Smooth muscle cell (in vitro differentiated cells): ENCODE results near the gene KRT13. TPM values are rescaled to one million over a fixed set of nuclear protein-coding genes. Genes with fewer than 3 reads are reported as not detected.

Experiments
- DNase-seq: peaks from one replicate; lab custom pipeline; 2025; ENCODE audit not compliant: unreplicated experiment; lab: John Stamatoyannopoulos, UW
- H2AFZ ChIP-seq: fragments of 200-600 bp; sonication (generic); 2 replicates; pipeline ENCODE4 v1.6.0; 2016; ENCODE audit warnings: antibody characterized with exemption, low read depth, mild to moderate bottlenecking
- H3F3A ChIP-seq: fragments of 200-600 bp; sonication (generic); 2 replicates; pipeline ENCODE4 v1.6.0; 2017; ENCODE audit warnings: antibody characterized with exemption, low read depth
- H3K27ac ChIP-seq: fragments of 200-600 bp; sonication (generic); 2 replicates; pipeline ENCODE4 v1.5.1; 2016; ENCODE audit warnings: low read depth, mild to moderate bottlenecking
- H3K27me3 ChIP-seq: fragments of 200-600 bp; sonication (generic); 2 replicates; pipeline ENCODE4 v1.6.1; 2016; ENCODE audit warnings: low read depth, mild to moderate bottlenecking
- H3K36me3 ChIP-seq: fragments of 200-600 bp; sonication (generic); 2 replicates; pipeline ENCODE4 v1.5.1; 2016; ENCODE audit warnings: low read depth
- H3K4me1 ChIP-seq: fragments of 200-600 bp; sonication (generic); 2 replicates; pipeline ENCODE4 v1.5.1; 2016; ENCODE audit warnings: low read depth
- H3K4me2 ChIP-seq: fragments of 200-600 bp; sonication (generic); 2 replicates; pipeline ENCODE4 v1.6.0; 2016; ENCODE audit warnings: mild to moderate bottlenecking
- H3K4me3 ChIP-seq: fragments of 200-600 bp; sonication (generic); 2 replicates; pipeline ENCODE4 v1.5.1; 2016; ENCODE audit warnings: mild to moderate bottlenecking
- H3K79me2 ChIP-seq: fragments of 200-600 bp; sonication (generic); 2 replicates; pipeline ENCODE4 v1.6.0; 2016; ENCODE audit warnings: low read depth, mild to moderate bottlenecking
- H3K9ac ChIP-seq: fragments of 200-600 bp; sonication (generic); 2 replicates; pipeline ENCODE4 v1.6.0; 2016; ENCODE audit warnings: low read depth
- H3K9me3 ChIP-seq: fragments of 200-600 bp; sonication (generic); replicated peaks from 2 replicates; pipeline ENCODE4 v1.5.1; 2016; ENCODE audit warnings: low read depth
- H4K20me1 ChIP-seq: fragments of 200-600 bp; sonication (generic); 2 replicates; pipeline ENCODE4 v1.6.0; 2016; ENCODE audit warnings: low read depth
- CTCF ChIP-seq: fragments of 200-600 bp; sonication (generic); IDR thresholded peaks from 2 replicates; pipeline ENCODE4 v1.5.1; 2017; ENCODE audit warnings: borderline replicate concordance, mild to moderate bottlenecking, antibody characterized with exemption; ENCODE audit not compliant: insufficient read depth, poor library complexity, severe bottlenecking
- WGBS: methylation state at CpG from one replicate; pipeline ENCODE4 v1.1.7; 2016; ENCODE audit warnings: low lambda C conversion rate; 5-methylcytosine and 5-hydroxymethylcytosine counted together
- polyA plus RNA-seq: library from polyadenylated mRNA; unstranded; fragments of >200 nt; fragmentation: Nextera tagmentation; extraction: Ambion mirVana; gene quantifications from 2 replicates; pipeline ENCODE4 v1.2.1, GENCODE V29; 2016
- total RNA-seq: library from RNA; depleted of rRNA; stranded (reverse); fragments of >200 nt; gene quantifications from 2 replicates; pipeline ENCODE4 v1.2.3, GENCODE V29; 2014

Gene KRT13
- total and polyA plus RNA-seq, 2 experiments from 2014 or later = 3.8 to 5.2 TPM

DNA sequence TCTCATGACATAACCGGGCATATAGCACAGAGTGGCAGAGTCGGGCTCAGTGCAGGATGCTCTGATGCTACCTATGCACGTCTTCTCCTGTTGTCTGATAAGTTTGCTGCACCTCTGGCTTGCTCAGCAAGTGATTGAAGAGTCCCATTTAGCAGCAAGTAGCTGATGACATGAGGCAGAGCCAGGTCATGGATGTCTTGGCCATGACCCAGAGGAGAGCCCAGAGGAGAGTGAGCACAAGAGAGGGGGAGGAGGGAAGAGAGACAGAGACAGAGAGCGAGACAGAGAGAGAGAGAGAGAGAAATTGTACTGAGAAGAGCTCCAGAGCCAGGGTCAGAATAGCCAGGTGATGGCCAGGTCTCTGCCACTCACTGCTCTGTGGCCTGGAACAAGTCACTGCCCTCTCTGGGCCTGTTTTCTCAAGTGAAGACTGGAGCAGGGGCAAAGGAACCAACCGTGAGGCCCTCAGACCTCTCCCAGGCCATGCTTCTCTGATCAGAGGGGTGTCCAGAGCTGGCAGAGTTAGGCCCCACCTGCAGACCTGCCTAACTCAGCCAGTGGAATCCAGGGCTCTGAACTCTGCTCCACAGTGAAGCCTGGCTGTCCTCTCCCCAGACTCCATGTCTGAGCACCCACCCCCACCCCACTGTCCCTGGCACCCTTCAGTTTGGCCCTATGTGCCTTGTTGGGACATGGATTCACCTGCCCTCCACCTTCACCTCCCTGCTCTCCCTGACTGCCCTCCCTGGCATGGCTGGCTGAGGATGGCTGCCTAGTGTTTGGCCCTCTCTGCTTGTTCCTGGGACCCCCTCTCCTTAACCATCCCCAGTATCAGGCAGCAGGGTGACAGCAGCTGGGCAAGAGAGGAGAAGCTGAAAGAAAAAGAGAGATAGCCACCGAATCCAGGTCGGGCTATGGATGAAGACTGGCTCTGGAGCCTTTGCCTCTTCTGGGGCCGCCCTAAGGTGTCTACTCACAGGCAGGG lies 20.2 kb downstream of the KRT13 start:
- Histone ChIP-seq H3K4me3 (no peak overlapping the region), H3K4me2 (no peak overlapping the region), H3K9ac (no peak overlapping the region), H3K27ac (no peak overlapping the region), H3K36me3 (no peaks in the 10 kb centered on the region), H3K4me1 (no peaks in the 10 kb centered on the region), H4K20me1 (no peaks in the 10 kb centered on the region), H2AFZ (no peak overlapping the region), H3K9me3 (no peaks in the 10 kb centered on the region), H3F3A (no peaks in the 10 kb centered on the region), H3K27me3 (no peaks in the 10 kb centered on the region), H3K79me2 (no peaks in the 10 kb centered on the region)
- no peak for DNase-seq
- no peak for TF ChIP-seq CTCF
- 93% methylated on average over 8 of the region's 8 CpGs for WGBS

DNA sequence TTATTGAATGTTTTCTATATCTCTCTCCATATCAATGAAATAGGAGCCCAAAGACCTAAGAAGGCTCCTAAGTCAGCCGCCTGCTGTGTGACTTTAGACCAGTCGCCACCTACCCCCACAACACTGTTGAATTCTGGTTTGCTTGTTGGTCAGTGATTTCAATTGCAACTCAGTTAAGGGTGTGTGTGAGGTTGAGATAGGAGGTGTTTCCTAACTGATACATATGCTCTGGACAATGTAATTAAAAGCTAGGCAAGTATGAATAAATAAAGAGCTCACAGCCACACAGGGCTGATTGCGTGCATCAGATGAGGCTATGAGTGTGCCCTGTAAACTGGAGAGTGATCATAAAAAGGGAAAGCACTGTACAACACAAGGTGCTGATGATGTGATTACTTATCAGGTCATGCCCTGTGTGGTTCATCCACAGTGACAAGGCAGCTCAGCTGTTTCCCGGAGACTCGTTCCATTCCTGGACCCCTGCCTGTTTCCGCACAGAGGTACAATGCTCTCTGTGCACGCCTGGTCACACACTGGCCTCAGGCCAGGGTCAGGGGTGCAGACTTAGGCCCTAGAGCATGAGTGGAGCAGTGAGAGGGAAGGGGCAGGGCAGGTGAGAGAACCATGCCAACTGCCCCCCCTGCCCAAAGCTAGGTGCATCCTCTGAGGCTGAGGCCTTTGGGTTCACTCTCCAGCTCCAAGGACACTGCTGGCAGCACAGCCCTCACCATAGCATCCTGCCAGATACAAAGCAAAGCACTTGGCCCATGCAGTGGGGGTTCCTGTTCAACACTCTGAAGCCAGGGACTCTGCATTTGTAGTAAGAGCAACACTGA lies 21.2 kb downstream of the KRT13 start:
- no peak overlapping the region for H3K27ac ChIP-seq
- H3K9me3 ChIP-seq = no peaks in the 10 kb centered on the region
- H3F3A ChIP-seq = no peaks in the 10 kb centered on the region
- no peaks in the 10 kb centered on the region for H3K4me1 ChIP-seq
- no peak overlapping the region for H3K4me2 ChIP-seq
- no peak overlapping the region for H3K4me3 ChIP-seq
- 88% methylated on average over 7 of the region's 7 CpGs for WGBS
- no peaks in the 10 kb centered on the region for H3K79me2 ChIP-seq
- H2AFZ ChIP-seq = no peak overlapping the region
- DNase-seq = no peak
- H3K27me3 ChIP-seq = no peaks in the 10 kb centered on the region
- no peaks in the 10 kb centered on the region for H3K36me3 ChIP-seq
- H3K9ac ChIP-seq = no peak overlapping the region
- TF ChIP-seq CTCF = no peak
- H4K20me1 ChIP-seq = no peaks in the 10 kb centered on the region

- TF ChIP-seq CTCF = no peak
- H3K27me3 ChIP-seq = no peaks in the 10 kb centered on the region
- DNase-seq = no peak
- 68% methylated on average over 9 of the region's 9 CpGs for WGBS
- H3K4me2 ChIP-seq = no peak overlapping the region
- no peak overlapping the region for H3K4me3 ChIP-seq
- no peak overlapping the region for H3K27ac ChIP-seq
- no peaks in the 10 kb centered on the region for H3K9me3 ChIP-seq
- no peak overlapping the region for H3K9ac ChIP-seq
- H4K20me1 ChIP-seq = no peaks in the 10 kb centered on the region
- H3K4me1 ChIP-seq = no peaks in the 10 kb centered on the region
- no peaks in the 10 kb centered on the region for H3F3A ChIP-seq
- H3K36me3 ChIP-seq = no peaks in the 10 kb centered on the region
- H3K79me2 ChIP-seq = no peaks in the 10 kb centered on the region
- no peak overlapping the region for H2AFZ ChIP-seq
These were observed 21.9 kb downstream of the KRT13 start for GRCh38 chr17:41483531-41483930.
